A549 (cell line): ENCODE data around the gene BBS10. TPM values are rescaled to one million over a fixed set of nuclear protein-coding genes. Genes with fewer than 3 reads are reported as not detected.
"Not testable (repeated sequence)": the region's sequence is repeated elsewhere in the genome, so short reads cannot be mapped to it uniquely, and the experiment has no call there.

Source experiments
- ATAC-seq, 2 experiments: fragments of 200-7000 bp in 1 of 2; fragments of >200 bp in 1 of 2; cut with Nextera tagmentation in 1 of 2; cut with Tn5 transposase in 1 of 2; 3 replicates each; pipeline versions ENCODE4 v1.8.0 to v1.9.1; 2018 to 2020; ENCODE audit warnings: mild to moderate bottlenecking in 1 of 2, moderate library complexity in 1 of 2
- CTCF ChIA-PET: fragments of 300-600 bp; sonication (Branson Sonifier 250); formaldehyde crosslinking; extraction: SDS; loops from one replicate; lab custom pipeline; 2021; ENCODE audit warnings: antibody characterized with exemption, inconsistent platforms; lab: Yijun Ruan, JAX
- POLR2A ChIA-PET: fragments of 350-600 bp; formaldehyde crosslinking; extraction: SDS; loops from one replicate; lab custom pipeline; 2021; ENCODE audit warnings: antibody characterized with exemption, inconsistent platforms; lab: Yijun Ruan, JAX
- DNase-seq, 2 experiments: peaks; one replicate each; pipeline versions ENCODE4 v3.0.0 to v3.0.0-alpha.2; 2011 to 2016; ENCODE audit warnings: low read depth in 1 of 2, low spot score in 1 of 2
- FAIRE-seq: peaks from 2 replicates; lab custom pipeline; 2011; peaks lifted over from hg19 to GRCh38; lab: Jason Lieb, UNC
- H3K27ac ChIP-seq, 2 experiments: fragments of >200 bp; sonication (Bioruptor Twin); formaldehyde crosslinking; 3 replicates each; pipeline ENCODE4 v1.5.1; 2016 to 2017
- H3K4me1 ChIP-seq: fragments of >200 bp; sonication (Bioruptor Twin); formaldehyde crosslinking; 3 replicates; pipeline ENCODE4 v1.6.1; 2016
- H3K4me2 ChIP-seq: fragments of >200 bp; sonication (Bioruptor Twin); formaldehyde crosslinking; 3 replicates; pipeline ENCODE4 v1.6.1; 2016
- H3K4me3 ChIP-seq: fragments of >200 bp; sonication (Bioruptor Twin); formaldehyde crosslinking; 3 replicates; pipeline ENCODE4 v1.5.1; 2016
- H3K9me3 ChIP-seq: fragments of >200 bp; sonication (Bioruptor Twin); formaldehyde crosslinking; 3 replicates; pipeline ENCODE4 v1.6.1; 2016
- CEBPB ChIP-seq, 2 experiments: fragments of >200 bp in 1 of 2; sonication (Bioruptor Twin) in 1 of 2; formaldehyde crosslinking in 1 of 2; IDR thresholded peaks; 2 replicates each; pipeline ENCODE4 v1.6.1; 2012 to 2016
- FOSL2 ChIP-seq, 2 experiments: fragments of 450-650 bp in 1 of 2; fragments of >200 bp in 1 of 2; sonication (Bioruptor Twin) in 1 of 2; formaldehyde crosslinking; IDR thresholded peaks; 2 replicates each; pipeline versions ENCODE4 v1.5.0 to v1.6.1; 2016 to 2020; ENCODE audit warnings: mild to moderate bottlenecking in 1 of 2, moderate library complexity in 1 of 2
- GATA3 ChIP-seq: IDR thresholded peaks from 2 replicates; pipeline ENCODE4 v1.6.1; 2012; ENCODE audit warnings: borderline replicate concordance
- HOXA7 ChIP-seq: fragments of 250-450 bp; sonication (Bioruptor Pico); IDR thresholded peaks from 2 replicates; pipeline ENCODE4 v1.5.0; 2020; ENCODE audit warnings: mild to moderate bottlenecking, moderate library complexity
- MAFK ChIP-seq: fragments of 450-650 bp; IDR thresholded peaks from 2 replicates; pipeline ENCODE4 v1.6.1; 2014; ENCODE audit not compliant: partially characterized antibody
- POLR2AphosphoS2 ChIP-seq: conservative IDR thresholded peaks from 2 replicates; pipeline ENCODE4 v1.6.1; 2012; ENCODE audit warnings: low read length, improper control_type of control experiment, inconsistent platforms
- RCOR1 ChIP-seq: fragments of 150-350 bp; IDR thresholded peaks from 2 replicates; pipeline ENCODE4 v1.6.1; 2014; ENCODE audit warnings: antibody characterized with exemption, low read length, low read depth
- REST ChIP-seq: fragments of 200-600 bp; sonication (generic); IDR thresholded peaks from 2 replicates; pipeline ENCODE4 v1.6.1; 2016; ENCODE audit warnings: antibody characterized with exemption, mild to moderate bottlenecking, moderate library complexity
- USF2 ChIP-seq: fragments of 450-650 bp; IDR thresholded peaks from 2 replicates; pipeline ENCODE4 v1.6.1; 2014; ENCODE audit warnings: antibody characterized with exemption
- ZC3H11A ChIP-seq: fragments of 450-650 bp; IDR thresholded peaks from 2 replicates; pipeline ENCODE4 v1.6.1; 2014; ENCODE audit warnings: antibody characterized with exemption, mild to moderate bottlenecking
- WGBS: methylation state at CpG from one replicate; pipeline ENCODE4 v1.1.6; 2017; ENCODE audit errors: missing lambda C conversion rate; 5-methylcytosine and 5-hydroxymethylcytosine counted together
- polyA plus RNA-seq, 4 experiments: library from polyadenylated mRNA; depleted of rRNA in 3 of 4; stranded (reverse); fragments of >200 nt; fragmentation: RNase III in 1 of 4; extraction: RNeasy Plus Mini Kit Qiagen cat#74134 plus additional on column Dnase treatment in 1 of 4; gene quantifications; 2 replicates in 3 of 4; 3 replicates in 1 of 4; pipeline ENCODE4 v1.2.3, GENCODE V29; 2011 to 2017

The BBS10 gene
- polyA plus RNA-seq, 2 of the 4 experiments (the other 2 are of a cell fraction), result 8.0 to 15.1 TPM

- Histone ChIP-seq H3K9me3 (no peaks in the 10 kb centered on the region), H3K4me2 (peak overlapping the region; percentile 73), H3K27ac (peak overlapping the region; percentile 66 to 70), H3K4me1 (peaks cover 34% of the 10 kb centered on the region), H3K4me3 (no peak overlapping the region)
- CTCF ChIA-PET, result interaction anchor here (0.6 to 3.2 kb wide), 2 partner anchors 27 to 424 kb away, joined by 3 to 12 read pairs; partner anchors contain the start of gene BBS10
- TF ChIP-seq RCOR1 (no peak), FOSL2 (IDR thresholded peaks at IDR 0.05) (peak; percentile 16; the same call in 1 of the 2 replicates), FOSL2 (CRISPR knock-in tag; IDR thresholded peaks at IDR 0.05) (no peak; the same call in 1 of the 2 replicates), GATA3 (no peak; the same call in 1 of the 2 replicates)
- TF ChIP-seq, all 56 proteins: peak for 1
- 71% methylated on average over 1 of the region's 1 CpG for WGBS
- FAIRE-seq (no peak), DNase-seq (peak in 1 of 2 experiments; percentile 5), ATAC-seq (peak; percentile 19 to 67; a peak in 3 of 6 replicates)
- POLR2A ChIA-PET, result no interaction called here
These were observed 26.3 kb upstream of the BBS10 start for GRCh38 chr12:76374386-76375020.

- H3K9me3 ChIP-seq, result peaks cover 6% of the 10 kb centered on the region; the same call in 1 of the 3 replicates
- no peaks in the 10 kb centered on the region; the same call in 1 of the 3 replicates for H3K4me1 ChIP-seq
- ChIA-PET POLR2A (no interaction called here), CTCF (interaction anchor here (1.1 kb wide), 1 partner anchor 883 kb away, joined by 3 read pairs; no protein-coding TSS in a partner anchor)
- no peak overlapping the region for H3K27ac ChIP-seq
- H3K4me2 ChIP-seq, result no peak overlapping the region
- WGBS, result 97% methylated on average over 1 of the region's 1 CpG
- no peak for DNase-seq
- no peak for FAIRE-seq
- TF ChIP-seq POLR2AphosphoS2 (no peak), MAFK (no peak)
- H3K4me3 ChIP-seq, result no peak overlapping the region
- no peak for ATAC-seq
These were observed 20.0 kb upstream of the BBS10 start for GRCh38 chr12:76368230-76368629.

GRCh38 chr12:76366163-76366562 is 17.9 kb upstream of the BBS10 start:
- CTCF ChIA-PET, result no interaction called here
- H3K27ac ChIP-seq, result no peak overlapping the region
- no peak for ATAC-seq
- no peak overlapping the region for H3K4me2 ChIP-seq
- H3K4me1 ChIP-seq, result no peaks in the 10 kb centered on the region
- no peak for TF ChIP-seq HOXA7 (CRISPR knock-in tag)
- no peak for TF ChIP-seq REST
- TF ChIP-seq CEBPB (IDR thresholded peaks at IDR 0.05), result no peak
- TF ChIP-seq USF2, result no peak
- TF ChIP-seq ZC3H11A, result no peak
- no peak for TF ChIP-seq POLR2AphosphoS2
- TF ChIP-seq GATA3, result no peak
- TF ChIP-seq, all 56 proteins: peak for 0
- no peak for DNase-seq
- no peak for FAIRE-seq
- H3K4me3 ChIP-seq, result no peak overlapping the region
- peaks cover 6% of the 10 kb centered on the region; the same call in 1 of the 3 replicates for H3K9me3 ChIP-seq
- POLR2A ChIA-PET, result no interaction called here
- 87% methylated on average over 1 of the region's 1 CpG for WGBS

GRCh38 chr12:76364131-76364530 is 15.9 kb upstream of the BBS10 start:
- CTCF ChIA-PET, result interaction anchor here (0.6 kb wide), 1 partner anchor 88 kb away, joined by 3 read pairs; no protein-coding TSS in a partner anchor
- FAIRE-seq, POLR2A ChIA-PET: not testable (repeated sequence)

More at GRCh38 chr12:76364131-76364530, 15.9 kb upstream of the BBS10 start:
- H3K4me2 ChIP-seq, H3K4me1 ChIP-seq, ATAC-seq, H3K4me3 ChIP-seq, H3K27ac ChIP-seq, H3K9me3 ChIP-seq, DNase-seq: not testable (repeated sequence)
- 92% methylated on average over 5 of the region's 5 CpGs for WGBS
